ENCODE measurements around the gene NPIPB8. TPM values are rescaled to one million over a fixed set of nuclear protein-coding genes. Genes with fewer than 3 reads are reported as not detected.
"Not testable (repeated sequence)": the region's sequence is repeated elsewhere in the genome, so short reads cannot be mapped to it uniquely, and the experiment has no call there.

Gene NPIPB8
- total RNA-seq, 4 donors from 2014 or later, result 0.85 to 2.1 (median 1.3) TPM; not detected in 1

DNA sequence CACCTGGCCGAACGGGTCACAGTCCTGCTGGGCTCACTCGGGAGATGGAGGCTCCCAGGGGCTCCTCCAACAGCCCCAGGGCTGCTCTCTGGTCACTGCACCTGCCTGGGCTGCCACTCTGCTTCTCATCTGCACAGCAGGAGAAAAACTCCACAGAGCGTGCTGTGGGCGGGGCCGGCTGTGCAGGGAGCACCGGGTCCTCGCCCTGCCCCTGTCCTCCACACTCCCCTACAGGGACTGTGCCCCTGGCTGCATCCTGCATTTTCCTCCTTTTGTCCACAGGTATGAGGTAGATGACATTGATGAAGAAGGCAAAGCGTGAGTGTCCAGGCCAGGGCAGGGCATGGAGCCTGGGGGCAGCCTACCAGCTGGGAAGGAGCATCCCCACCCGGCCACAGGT is 35.8 kb upstream of the NPIPB8 start:
- peaks cover 0 to 27% (median 0%) of the 10 kb centered on the region in 3 donors for H3K36me3 ChIP-seq
- peak overlapping the region in 1 of 4 donors; percentile 63 for H3K27ac ChIP-seq
- not testable (repeated sequence) for H3K27me3 ChIP-seq, H3K9me3 ChIP-seq, H3K4me3 ChIP-seq, H3K4me1 ChIP-seq
- DNase-seq, result peak in 1 of 3 donors; percentile 57

DNA sequence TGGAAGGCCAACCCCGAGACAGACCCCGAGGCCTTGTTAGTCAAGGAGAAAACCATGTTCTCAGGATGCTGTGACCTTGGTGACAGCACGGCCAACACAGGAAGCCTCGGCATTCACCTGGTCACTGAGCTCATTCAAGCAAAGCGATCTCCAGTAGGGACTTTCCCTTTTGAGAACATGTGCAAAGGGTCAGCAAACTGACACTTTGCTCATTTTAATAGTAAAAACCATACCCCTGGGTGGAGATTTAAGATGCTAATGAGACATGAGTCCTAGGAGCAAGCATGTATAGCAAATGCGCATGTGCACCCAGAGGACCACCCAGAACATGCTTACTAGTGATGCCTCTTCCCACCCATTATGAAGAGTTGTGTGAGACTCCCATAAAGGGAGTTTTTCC is 35.3 kb upstream of the NPIPB8 start:
- peaks cover 0 to 4% (median 0%) of the 10 kb centered on the region in 4 donors for H3K4me1 ChIP-seq
- peak in 1 of 3 donors; percentile 52 for DNase-seq
- no peaks in the 10 kb centered on the region for H3K9me3 ChIP-seq
- no peaks in the 10 kb centered on the region for H3K27me3 ChIP-seq
- peaks cover 0 to 29% (median 0%) of the 10 kb centered on the region in 3 donors for H3K36me3 ChIP-seq
- TF ChIP-seq, protein P1, sequence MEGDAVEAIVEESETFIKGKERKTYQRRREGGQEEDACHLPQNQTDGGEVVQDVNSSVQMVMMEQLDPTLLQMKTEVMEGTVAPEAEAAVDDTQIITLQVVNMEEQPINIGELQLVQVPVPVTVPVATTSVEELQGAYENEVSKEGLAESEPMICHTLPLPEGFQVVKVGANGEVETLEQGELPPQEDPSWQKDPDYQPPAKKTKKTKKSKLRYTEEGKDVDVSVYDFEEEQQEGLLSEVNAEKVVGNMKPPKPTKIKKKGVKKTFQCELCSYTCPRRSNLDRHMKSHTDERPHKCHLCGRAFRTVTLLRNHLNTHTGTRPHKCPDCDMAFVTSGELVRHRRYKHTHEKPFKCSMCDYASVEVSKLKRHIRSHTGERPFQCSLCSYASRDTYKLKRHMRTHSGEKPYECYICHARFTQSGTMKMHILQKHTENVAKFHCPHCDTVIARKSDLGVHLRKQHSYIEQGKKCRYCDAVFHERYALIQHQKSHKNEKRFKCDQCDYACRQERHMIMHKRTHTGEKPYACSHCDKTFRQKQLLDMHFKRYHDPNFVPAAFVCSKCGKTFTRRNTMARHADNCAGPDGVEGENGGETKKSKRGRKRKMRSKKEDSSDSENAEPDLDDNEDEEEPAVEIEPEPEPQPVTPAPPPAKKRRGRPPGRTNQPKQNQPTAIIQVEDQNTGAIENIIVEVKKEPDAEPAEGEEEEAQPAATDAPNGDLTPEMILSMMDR (IDR thresholded peaks at IDR 0.05), result no peak
- TF ChIP-seq POLR2A (IDR thresholded peaks at IDR 0.05), result no peak
- H3K4me3 ChIP-seq, result no peak overlapping the region
- no peak overlapping the region for H3K27ac ChIP-seq

DNA sequence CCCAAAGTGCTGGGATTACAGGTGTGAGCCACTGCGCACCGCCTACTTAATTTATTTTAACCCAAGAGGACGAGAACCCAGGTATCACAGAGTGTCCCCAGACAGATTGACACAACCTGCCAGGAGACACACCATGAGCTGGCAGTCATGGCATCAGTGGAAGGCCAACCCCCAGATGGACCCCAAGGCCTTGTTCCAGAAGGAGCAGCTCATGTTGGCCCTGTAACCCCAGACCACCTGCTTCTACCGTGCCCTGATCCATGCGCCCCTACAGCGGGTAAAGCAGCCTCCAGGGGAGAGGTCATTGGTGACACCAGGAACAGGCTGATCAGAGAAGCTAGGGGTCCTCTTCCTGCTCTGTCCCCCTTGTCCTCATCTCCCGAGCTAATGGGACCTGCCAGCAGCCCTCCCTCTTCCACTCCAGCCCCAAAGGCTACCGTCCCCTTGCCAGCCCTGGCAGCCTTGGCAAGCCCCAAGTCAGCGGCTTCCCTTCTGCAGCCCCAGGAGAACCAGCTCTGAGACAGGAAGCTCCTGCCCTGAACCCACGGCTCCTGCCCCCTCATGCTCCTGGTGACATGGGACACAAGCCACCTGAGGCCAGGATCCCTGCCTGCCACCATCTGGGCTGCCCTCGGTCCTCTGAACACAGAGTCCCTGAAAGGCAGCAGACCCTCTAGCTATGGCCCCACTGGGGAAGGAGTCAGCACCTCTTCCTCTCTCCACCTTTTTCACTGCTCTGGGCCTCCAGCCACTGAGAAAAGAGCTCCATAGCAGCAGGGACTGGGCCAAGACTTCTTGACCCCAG is 34.3 kb upstream of the NPIPB8 start:
- Histone ChIP-seq H3K36me3 (peaks cover 0 to 37% (median 0%) of the 10 kb centered on the region in 3 donors), H3K27ac (peak overlapping the region in 1 of 4 donors; percentile 12), H3K27me3 (no peaks in the 10 kb centered on the region), H3K4me1 (peaks cover 0 to 10% (median 0%) of the 10 kb centered on the region in 4 donors), H3K4me3 (no peak overlapping the region), H3K9me3 (no peaks in the 10 kb centered on the region)
- peak in 1 of 3 donors; percentile 49 for DNase-seq
- TF ChIP-seq POLR2A (IDR thresholded peaks at IDR 0.05), result no peak
- TF ChIP-seq, protein P1 (IDR thresholded peaks at IDR 0.05), result no peak

DNA sequence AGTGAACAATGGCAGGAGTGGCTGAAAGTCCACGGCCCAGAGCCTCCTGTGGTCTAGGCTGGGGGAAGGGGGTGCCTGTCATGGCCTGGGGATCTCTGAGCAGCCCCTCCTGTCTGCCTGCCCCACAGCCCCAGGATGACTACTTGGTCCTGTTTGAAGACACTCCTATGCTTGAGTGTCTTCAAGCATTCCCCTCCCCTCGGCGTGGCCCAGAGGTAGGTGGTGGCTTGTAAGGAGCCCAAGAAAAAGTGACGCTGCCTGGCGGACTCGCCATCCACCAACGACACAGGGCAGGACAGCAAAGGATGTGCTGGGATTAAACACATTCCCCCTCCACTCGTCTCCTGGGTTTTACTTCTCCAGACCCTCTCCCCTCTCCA is 33.7 kb upstream of the NPIPB8 start:
- TF ChIP-seq, protein P1 (IDR thresholded peaks at IDR 0.05), result no peak
- TF ChIP-seq POLR2A (IDR thresholded peaks at IDR 0.05), result no peak
- DNase-seq, result peak in 1 of 3 donors; percentile 48

DNA sequence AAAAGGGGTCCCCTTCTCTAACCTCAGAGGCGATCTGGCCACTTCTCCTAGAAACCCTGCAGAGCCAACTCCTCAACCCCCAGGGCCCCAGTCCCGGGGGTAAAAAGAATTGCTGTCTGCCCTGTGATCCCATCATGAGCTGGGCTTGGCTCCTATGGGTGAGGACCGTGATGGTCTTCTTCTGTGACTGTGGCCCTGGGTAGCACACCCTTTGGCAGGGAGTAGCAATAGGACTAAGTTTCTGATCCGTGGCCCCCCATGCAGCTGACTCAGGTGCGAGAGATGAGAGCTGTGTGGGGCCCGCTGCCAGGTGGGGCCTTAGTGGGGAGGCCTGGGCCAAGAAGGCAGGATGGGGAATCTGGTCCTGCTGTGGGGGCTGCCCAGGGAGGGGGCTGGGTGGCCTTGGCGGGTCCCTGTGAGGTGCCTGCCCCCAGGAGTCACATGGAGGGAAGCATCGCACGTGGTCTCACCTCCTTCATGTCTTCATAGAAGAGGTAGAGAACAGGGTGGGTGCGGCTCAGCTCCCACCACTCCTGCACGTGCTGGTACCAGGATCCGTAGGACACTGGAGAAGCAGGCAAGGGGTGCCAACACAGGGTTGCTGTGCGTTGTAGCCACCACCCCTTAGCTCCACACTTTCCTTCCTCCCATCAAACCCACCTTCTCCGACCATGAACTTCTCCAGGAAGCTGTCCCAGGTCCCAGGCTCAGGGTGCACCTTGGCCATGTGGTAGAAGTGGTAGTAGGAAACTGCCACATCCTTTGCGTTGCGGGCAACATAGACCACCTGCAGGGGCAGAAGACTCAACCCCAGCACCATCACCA is 31.4 kb upstream of the NPIPB8 start:
- TF ChIP-seq, protein P1 (IDR thresholded peaks at IDR 0.05), result no peak
- no peak for TF ChIP-seq POLR2A (IDR thresholded peaks at IDR 0.05)
- DNase-seq, result peak in 1 of 3 donors; percentile 46

More for the DNA sequence above, 33.7 kb upstream of the NPIPB8 start:
- Histone ChIP-seq H3K27ac (peak overlapping the region in 1 of 4 donors; percentile 12), H3K4me3 (no peak overlapping the region), H3K4me1 (peaks cover 0 to 16% (median 0%) of the 10 kb centered on the region in 4 donors), H3K27me3 (no peaks in the 10 kb centered on the region), H3K36me3 (peaks cover 0 to 37% (median 0%) of the 10 kb centered on the region in 3 donors), H3K9me3 (no peaks in the 10 kb centered on the region)

More for the DNA sequence above, 31.4 kb upstream of the NPIPB8 start:
- H3K27me3 ChIP-seq, result no peaks in the 10 kb centered on the region
- no peak overlapping the region for H3K4me3 ChIP-seq
- peaks cover 0 to 37% (median 4%) of the 10 kb centered on the region in 4 donors for H3K4me1 ChIP-seq
- H3K36me3 ChIP-seq, result peaks cover 0 to 37% (median 0%) of the 10 kb centered on the region in 3 donors
- peak overlapping the region in 1 of 4 donors; percentile 21 for H3K27ac ChIP-seq
- no peaks in the 10 kb centered on the region for H3K9me3 ChIP-seq
